Measurements from ENCODE around the gene CCNJ.

DNA sequence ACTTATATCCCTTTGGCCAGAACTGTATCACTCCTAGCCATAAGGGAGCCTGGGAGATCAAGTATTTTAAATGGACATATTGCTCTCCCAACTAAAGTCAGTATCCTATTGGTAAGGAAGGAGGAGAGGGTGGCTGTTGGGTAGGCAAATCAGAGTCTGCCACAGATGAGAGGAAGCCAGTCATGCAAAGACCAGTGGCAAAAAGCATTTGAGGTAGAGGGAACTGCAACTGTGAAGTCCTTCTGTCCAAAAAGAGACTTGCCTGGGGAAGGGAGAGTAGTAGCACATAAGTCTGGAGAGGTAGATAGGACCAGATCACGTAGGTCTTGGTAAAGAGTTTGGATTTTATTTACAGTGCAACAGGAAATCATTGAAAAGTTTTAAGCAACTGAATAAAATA, 8.8 kb upstream of the CCNJ start:
- no peak for TF ChIP-seq EZH2phosphoT487 (IDR thresholded peaks at IDR 0.05; ENCODE audit: borderline replicate concordance)
- TF ChIP-seq, protein P1, sequence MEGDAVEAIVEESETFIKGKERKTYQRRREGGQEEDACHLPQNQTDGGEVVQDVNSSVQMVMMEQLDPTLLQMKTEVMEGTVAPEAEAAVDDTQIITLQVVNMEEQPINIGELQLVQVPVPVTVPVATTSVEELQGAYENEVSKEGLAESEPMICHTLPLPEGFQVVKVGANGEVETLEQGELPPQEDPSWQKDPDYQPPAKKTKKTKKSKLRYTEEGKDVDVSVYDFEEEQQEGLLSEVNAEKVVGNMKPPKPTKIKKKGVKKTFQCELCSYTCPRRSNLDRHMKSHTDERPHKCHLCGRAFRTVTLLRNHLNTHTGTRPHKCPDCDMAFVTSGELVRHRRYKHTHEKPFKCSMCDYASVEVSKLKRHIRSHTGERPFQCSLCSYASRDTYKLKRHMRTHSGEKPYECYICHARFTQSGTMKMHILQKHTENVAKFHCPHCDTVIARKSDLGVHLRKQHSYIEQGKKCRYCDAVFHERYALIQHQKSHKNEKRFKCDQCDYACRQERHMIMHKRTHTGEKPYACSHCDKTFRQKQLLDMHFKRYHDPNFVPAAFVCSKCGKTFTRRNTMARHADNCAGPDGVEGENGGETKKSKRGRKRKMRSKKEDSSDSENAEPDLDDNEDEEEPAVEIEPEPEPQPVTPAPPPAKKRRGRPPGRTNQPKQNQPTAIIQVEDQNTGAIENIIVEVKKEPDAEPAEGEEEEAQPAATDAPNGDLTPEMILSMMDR (conservative IDR thresholded peaks at IDR 0.05; ENCODE audit: low read length) = no peak
